HG02981 (cell line): ENCODE measurements around the gene SLC2A6.
A peak's percentile ranks its signal among the peaks of the same experiment; 100 is the strongest.

Experiments used
- ATAC-seq: cut with Tn5 transposase; IDR thresholded peaks from one replicate; pipeline ENCODE4 v1.9.1; 2021; ENCODE audit warnings: mild to moderate bottlenecking, moderate library complexity; ENCODE audit not compliant: unreplicated experiment

The SLC2A6 gene

DNA sequence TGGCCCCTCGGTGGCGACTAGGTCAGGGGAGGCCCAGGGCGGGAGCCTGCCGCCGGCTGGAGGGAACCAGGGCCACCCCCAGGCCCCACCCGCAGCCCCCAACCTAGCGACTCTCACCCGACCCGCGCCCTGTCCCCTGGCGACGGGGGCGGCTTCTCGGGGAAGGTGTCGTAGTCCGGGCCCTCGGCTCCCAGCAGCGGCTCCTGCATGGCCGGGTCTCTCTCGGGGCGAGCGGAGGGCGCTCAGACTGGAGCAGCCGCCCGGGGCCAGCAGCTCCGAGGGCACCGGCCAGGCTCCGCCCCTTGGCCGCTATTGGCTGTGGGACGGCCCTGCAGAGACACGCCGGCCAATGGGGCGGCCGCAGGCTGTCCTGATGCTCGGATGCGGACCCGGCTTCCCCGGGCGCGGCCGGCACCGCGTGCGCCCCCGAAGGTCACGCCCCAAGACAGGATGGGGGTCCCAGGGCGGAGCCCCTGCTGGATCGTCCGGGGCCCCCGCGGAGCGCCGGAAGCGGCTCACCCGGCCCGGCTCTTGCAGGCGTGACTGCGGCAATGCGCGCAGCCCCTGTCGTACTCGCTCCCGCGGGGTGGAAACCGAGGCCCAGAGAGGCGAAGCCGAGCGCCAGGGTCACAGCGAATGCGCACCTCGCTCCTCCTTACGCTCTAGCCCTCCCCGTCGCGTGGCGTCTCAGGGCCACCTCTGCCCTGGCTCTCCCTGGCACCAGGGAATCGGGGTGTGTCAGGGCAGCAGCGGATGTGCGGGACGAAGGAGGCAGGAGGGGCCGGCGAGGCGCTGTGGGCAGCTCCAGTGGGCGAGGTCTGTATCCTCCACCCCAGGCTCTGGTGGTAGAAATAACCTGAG lies at the start of gene SLC2A6:
TSS of gene SLC2A6 (minus strand) at position 249 of the 861 bp plus-strand sequence. CDS start at position 209, 40 bp downstream.
- peak; percentile 89 for ATAC-seq

GRCh38 chr9:133528001-133528875 lies 49.3 kb upstream of the SLC2A6 start:
- ATAC-seq, result no peak

- no peak for ATAC-seq
These were observed 48.6 kb upstream of the SLC2A6 start for GRCh38 chr9:133527444-133527920.

GRCh38 chr9:133526721-133527321 lies 47.9 kb upstream of the SLC2A6 start:
- ATAC-seq, result no peak

DNA sequence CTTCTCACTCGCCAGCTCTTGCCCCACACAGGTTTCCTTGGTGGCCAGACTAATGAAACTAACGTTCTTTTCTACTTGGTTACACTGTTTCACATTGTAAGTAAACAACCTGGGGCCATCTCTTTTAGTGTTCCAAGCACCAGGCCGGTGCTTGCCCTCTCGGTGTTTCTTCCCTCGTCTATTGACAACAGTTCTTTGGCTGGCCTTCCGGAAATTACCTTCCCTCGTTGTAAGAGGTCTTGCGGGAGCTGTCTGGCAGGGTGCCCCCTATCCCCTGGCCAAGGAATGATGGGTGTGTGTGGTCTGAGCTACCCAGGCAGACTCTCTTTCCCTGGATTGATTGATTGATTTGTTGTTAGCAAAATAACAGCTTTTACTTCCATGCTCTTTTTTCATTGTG lies 46.8 kb upstream of the SLC2A6 start:
- no peak for ATAC-seq

DNA sequence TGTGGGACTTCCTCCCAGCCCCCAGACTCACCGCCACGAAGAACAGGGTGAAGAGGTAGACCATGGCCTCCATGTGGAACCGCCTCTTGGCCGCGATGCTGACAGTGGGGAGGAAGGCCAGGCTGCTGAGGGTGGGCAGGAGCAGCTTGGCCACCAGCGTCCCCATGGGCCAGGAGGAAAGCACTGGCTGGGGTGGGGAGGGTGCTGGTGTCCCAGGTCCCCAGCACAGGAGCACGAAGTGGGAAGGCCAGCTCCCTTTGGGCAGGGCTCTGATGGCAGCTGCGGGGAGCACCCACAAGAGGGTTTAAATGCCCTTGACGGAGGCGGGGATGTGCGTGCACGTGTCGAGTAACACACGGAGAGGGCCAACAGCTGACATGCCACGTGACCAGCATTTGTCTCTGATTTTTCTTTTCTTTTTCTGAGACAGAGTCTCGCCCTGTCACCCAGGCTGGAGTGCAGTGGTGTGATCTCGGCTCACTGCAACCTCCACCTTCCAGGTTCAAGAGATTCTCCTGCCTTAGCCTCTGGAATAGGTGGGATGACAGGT lies 45.9 kb upstream of the SLC2A6 start, which contains the start of gene MYMK:
TSS of gene MYMK (minus strand) at position 281 of the 550 bp plus-strand sequence. CDS start at position 166, 115 bp downstream.
- no peak for ATAC-seq

DNA sequence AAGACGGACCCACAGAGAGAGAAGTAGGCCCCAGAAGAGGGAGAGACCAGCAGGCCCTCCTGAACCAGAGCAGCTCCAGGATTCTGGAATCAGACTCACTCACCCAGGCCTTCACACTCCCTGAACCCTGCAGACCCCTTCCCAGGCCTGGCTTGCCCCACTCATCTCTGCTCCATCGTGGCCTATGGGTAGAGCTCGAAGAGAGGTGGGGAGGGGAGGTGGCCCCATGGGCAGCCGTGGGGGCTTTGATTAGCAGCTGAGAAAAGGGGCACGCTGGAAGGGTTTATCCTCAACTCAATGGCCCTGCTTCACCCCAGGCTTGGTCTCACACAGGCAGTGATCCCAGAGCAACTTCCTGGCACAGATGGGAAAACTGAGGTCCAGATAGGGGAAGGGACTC lies 45.2 kb upstream of the SLC2A6 start:
- no peak for ATAC-seq

- ATAC-seq, result no peak
These were observed 44.2 kb upstream of the SLC2A6 start for GRCh38 chr9:133523106-133523505.

GRCh38 chr9:133522073-133522910 lies 43.4 kb upstream of the SLC2A6 start:
- ATAC-seq, result no peak

GRCh38 chr9:133521122-133522072 lies 42.5 kb upstream of the SLC2A6 start:
- no peak for ATAC-seq

- no peak for ATAC-seq
These were observed 41.4 kb upstream of the SLC2A6 start for GRCh38 chr9:133520121-133520835.

GRCh38 chr9:133519693-133520092 lies 40.8 kb upstream of the SLC2A6 start:
- ATAC-seq, result no peak

DNA sequence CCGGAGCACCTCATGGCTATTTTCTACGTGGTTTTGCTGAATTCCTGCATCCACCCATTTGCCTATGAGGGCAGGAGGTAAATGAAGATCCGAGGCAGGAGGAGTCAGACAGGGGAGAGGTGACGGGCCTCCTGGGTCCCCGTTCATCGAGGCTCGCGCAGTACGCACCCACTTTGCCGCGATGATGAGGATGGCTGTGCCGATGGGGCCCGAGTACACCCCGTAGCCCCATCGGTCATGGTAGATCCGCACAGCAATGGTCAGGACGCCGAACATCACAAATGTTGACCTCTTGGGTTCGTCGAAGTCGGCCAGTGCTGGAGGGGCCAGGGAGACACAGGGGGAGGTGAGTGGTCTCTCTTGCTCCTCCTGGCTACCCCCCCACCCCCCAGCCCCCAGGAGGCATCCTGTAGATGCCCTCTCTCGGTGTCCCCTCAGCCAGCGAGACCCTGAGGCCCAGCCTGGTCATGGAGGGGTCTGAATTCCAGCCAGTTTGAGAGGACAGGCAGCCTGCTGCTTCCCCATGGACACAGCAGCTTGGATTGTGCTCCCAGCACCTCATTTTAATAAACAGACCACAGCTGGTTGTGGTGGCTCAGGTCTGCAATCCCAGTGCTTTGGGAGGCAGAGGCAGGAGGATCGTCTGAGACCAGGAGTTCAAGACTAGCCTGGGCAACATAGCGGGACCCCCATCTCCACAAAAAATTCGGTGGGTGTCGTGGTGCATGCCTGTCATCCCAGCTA lies 40.0 kb upstream of the SLC2A6 start:
- ATAC-seq, result no peak

DNA sequence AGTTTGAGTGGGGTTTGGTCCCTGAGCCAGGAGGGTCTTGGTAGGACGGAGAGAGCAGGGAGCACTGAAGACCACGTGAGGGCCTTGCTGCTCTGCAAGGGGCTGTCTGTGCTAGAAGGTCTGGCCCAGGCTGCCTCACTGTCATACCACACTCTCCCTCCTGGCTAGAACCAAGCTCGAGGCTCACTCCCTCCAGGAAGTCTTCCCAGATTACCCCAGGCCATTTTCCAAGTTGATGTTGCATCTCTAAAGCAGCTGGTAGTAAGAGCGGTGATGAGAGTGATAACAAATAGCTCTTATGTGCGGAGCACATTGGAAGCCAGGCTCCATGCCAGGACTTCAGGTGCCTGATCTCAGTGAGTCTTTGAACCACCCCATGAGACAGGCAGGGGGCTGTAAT lies 39.3 kb upstream of the SLC2A6 start:
- ATAC-seq, result no peak

DNA sequence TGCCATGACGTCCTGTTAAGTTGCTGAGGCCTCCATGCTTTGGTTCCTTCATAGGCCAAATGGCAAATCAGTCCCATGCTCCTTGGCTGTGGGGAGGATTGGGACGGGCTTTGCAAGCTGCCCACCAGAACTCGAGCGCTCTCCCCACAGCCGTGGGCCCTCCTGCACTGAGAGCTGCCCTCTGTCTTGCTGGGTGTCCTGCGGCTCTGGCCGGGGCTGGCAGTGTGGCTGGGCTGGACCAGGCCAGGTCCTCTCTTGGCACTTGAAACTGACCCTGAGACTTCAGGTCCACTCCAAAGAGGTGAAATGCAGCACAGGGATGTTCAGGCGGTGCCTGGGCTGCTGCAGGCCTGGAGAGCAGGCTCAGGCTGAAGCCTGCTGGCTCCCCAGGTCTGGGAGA lies 38.8 kb upstream of the SLC2A6 start:
- no peak for ATAC-seq

- no peak for ATAC-seq
These were observed 38.1 kb upstream of the SLC2A6 start for GRCh38 chr9:133516961-133517350.

- ATAC-seq, result no peak
These were observed 37.5 kb upstream of the SLC2A6 start for GRCh38 chr9:133516256-133516960.
